HG03457 (cell line): ENCODE results near the gene PTPRQ.
"Not testable (repeated sequence)": the region's sequence is repeated elsewhere in the genome, so short reads cannot be mapped to it uniquely, and the experiment has no call there.

Experiments
- ATAC-seq: cut with Tn5 transposase; IDR thresholded peaks from one replicate; pipeline ENCODE4 v1.9.1; 2021; ENCODE audit warnings: moderate number of reproducible peaks; ENCODE audit not compliant: unreplicated experiment

The PTPRQ gene

GRCh38 chr12:80469681-80470080, 25.6 kb downstream of the PTPRQ start:
- ATAC-seq, result no peak

- no peak for ATAC-seq
Measured at GRCh38 chr12:80470403-80470802, 26.4 kb downstream of the PTPRQ start.

- ATAC-seq, result no peak
Measured at GRCh38 chr12:80472236-80472635, 28.2 kb downstream of the PTPRQ start.

- ATAC-seq, result no peak
Measured at GRCh38 chr12:80472911-80473500, 29.0 kb downstream of the PTPRQ start.

- ATAC-seq, result not testable (repeated sequence)
Measured at GRCh38 chr12:80477521-80478145, 33.6 kb downstream of the PTPRQ start.

GRCh38 chr12:80484746-80485145, 40.7 kb downstream of the PTPRQ start:
- no peak for ATAC-seq

GRCh38 chr12:80485222-80485987, 41.4 kb downstream of the PTPRQ start:
- no peak for ATAC-seq

GRCh38 chr12:80490329-80490728, 46.3 kb downstream of the PTPRQ start:
- ATAC-seq, result no peak

GRCh38 chr12:80491166-80491565, 47.1 kb downstream of the PTPRQ start:
- ATAC-seq, result no peak

GRCh38 chr12:80493466-80493865, 49.4 kb downstream of the PTPRQ start:
- no peak for ATAC-seq

- no peak for ATAC-seq
Measured at GRCh38 chr12:80494836-80495235, 50.8 kb downstream of the PTPRQ start.

- no peak for ATAC-seq
Measured at GRCh38 chr12:80498059-80498728, 54.2 kb downstream of the PTPRQ start.

GRCh38 chr12:80504389-80505163, 60.5 kb downstream of the PTPRQ start:
- ATAC-seq, result no peak

- no peak for ATAC-seq
Measured at GRCh38 chr12:80509781-80510556, 65.9 kb downstream of the PTPRQ start.

- no peak for ATAC-seq
Measured at GRCh38 chr12:80512781-80513180, 68.7 kb downstream of the PTPRQ start.

- no peak for ATAC-seq
Measured at GRCh38 chr12:80513211-80513610, 69.2 kb downstream of the PTPRQ start.

GRCh38 chr12:80517655-80518054, 73.6 kb downstream of the PTPRQ start:
- ATAC-seq, result no peak

GRCh38 chr12:80531646-80532045, 87.6 kb downstream of the PTPRQ start:
- no peak for ATAC-seq

- no peak for ATAC-seq
Measured at GRCh38 chr12:80539029-80539428, 95.0 kb downstream of the PTPRQ start.

GRCh38 chr12:80549298-80549697, 105.3 kb downstream of the PTPRQ start:
- no peak for ATAC-seq
